Activated CD8-positive, alpha-beta memory T cell treated with anti-CD3 and anti-CD28 coated beads, Interleukin-2, amount 50 U/mL, for 48 hours (primary cell): Measurements from ENCODE around the gene ZNF484.
"Not testable (repeated sequence)": the region's sequence is repeated elsewhere in the genome, so short reads cannot be mapped to it uniquely, and the experiment has no call there.

Experiments
- DNase-seq: peaks from one replicate; pipeline ENCODE4 v3.0.0-alpha.2; 2020

The ZNF484 gene

GRCh38 chr9:92877531-92878430 is at the start of gene ZNF484:
ZNF484 (minus strand) TSS chr9:92878038; CDS start chr9:92875029, 3,009 bp downstream.
- peak; percentile 96 for DNase-seq

- no peak for DNase-seq
Observed at GRCh38 chr9:92920437-92920836, 42.6 kb upstream of the ZNF484 start.

GRCh38 chr9:92917176-92917800 is 39.5 kb upstream of the ZNF484 start:
- DNase-seq = no peak

DNA sequence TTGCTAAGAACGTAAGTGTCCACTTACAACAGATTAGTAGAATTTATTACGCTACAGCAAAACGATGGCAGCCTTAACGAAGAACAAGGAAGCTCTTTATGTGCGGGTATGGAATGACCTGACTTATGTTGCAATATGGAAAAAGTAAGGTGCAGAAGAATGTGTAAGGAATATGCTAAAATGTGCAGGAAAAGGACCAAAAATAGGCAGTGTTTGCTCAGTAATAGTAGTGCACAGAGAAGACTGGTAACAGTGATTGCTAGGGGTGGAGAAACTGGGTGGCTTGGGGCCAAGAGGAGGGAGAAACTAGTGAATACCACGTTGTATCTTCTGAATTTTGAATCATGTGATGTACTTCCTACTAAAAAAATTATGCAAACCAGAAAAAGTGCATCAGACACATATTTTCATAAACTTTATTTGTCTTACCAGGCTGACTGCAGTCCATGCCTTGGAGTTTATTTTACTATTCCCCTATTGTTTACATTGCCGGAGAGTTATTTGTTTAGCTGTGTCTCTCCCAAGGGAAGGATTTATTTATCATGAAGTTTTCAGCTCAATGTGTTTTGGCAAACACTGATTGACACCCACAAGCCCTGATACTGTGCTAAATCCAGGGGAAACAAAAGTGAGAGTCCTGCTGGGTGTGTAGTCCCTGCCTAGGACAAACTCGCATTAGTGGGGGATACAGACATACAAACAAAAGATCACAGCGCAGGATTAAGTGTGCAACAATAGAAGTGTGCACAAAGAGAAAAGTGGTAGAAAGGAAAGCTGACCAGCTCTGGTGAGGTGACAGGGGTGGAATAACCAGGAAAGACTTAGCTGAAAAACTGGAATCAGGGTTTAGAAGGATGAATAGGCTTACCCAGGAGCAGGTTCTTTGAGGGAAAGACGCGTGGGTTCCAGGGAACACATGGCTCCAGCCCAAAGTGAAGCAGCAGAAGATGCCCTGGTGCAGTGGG is 34.0 kb upstream of the ZNF484 start:
- DNase-seq = no peak

- not testable (repeated sequence) for DNase-seq
Observed at GRCh38 chr9:92905137-92905536, 27.3 kb upstream of the ZNF484 start.

DNA sequence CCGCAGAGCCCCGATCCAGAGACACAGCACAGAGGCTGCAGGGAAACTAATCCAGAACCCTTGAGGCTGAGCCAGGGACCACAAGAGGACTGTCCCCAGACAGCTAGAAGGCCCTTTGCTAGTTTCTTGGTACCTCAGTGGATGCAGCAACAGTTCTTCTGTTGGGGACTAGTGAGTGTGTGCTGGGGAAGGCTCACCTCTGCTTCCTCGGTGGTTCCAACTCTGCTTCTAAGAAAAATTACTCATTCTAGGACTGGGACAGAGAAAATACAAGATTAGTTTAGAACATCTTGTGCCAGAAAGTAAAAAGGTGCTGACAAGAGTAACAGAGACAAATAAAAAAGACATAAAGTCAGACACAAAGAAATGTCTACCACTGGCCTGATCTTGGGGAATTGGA is 19.5 kb upstream of the ZNF484 start:
- DNase-seq = no peak

- no peak for DNase-seq
Observed at GRCh38 chr9:92895812-92896436, 18.1 kb upstream of the ZNF484 start.

DNA sequence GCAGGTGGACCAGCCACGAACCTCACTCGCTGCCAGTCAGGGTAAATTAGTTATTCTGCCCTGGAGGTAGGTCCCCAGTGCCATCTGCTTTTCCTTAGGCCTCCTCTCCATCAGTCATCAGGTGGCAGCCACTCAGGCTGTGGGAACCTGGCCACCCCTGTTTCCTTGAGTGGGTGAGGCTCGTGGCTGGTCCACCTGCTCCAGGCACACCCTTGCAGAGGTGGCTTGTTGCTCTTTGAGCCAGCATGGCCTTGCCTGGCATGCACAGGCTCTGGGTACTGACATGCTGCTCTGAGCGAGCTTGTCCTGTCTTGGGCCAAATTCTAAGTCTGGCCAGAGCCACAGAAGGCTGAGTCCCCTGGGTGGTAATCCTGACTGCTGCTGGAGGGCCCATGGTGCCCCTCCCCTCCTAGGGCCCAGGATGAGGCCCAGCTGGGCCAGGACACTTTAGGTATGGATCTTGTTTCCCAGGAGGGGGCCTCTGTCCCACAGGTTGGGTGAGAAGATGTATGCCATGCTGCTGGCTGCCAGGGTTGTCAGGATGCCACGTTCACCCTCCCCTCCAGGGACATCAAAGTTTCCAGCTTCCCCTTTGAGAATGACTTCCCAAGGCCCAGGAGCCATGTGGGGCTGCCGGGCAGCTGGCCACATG is 17.0 kb upstream of the ZNF484 start:
- no peak for DNase-seq

GRCh38 chr9:92893916-92894610 is 16.2 kb upstream of the ZNF484 start:
- DNase-seq = not testable (repeated sequence)

GRCh38 chr9:92892276-92892675 is 14.4 kb upstream of the ZNF484 start:
- not testable (repeated sequence) for DNase-seq

DNA sequence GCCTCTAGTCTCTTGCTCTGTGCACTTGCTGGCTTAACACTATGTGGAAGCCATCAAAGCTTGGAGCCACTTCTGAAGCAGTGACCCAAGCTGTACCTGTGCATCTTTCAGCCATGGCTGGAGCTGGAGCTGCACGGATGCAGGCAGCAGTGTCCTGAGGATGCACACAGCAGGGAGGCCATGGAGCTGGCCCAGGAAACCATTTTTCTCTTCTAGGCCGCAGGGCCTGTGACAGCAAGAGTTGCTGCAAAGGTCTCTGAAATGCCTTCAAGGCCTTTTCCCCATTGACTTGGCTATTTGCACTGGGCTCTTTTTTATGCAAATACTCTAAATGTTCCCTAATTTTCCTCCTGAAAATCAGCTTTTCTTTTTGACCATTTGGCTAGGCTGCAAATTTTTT is 12.9 kb upstream of the ZNF484 start:
- no peak for DNase-seq

DNA sequence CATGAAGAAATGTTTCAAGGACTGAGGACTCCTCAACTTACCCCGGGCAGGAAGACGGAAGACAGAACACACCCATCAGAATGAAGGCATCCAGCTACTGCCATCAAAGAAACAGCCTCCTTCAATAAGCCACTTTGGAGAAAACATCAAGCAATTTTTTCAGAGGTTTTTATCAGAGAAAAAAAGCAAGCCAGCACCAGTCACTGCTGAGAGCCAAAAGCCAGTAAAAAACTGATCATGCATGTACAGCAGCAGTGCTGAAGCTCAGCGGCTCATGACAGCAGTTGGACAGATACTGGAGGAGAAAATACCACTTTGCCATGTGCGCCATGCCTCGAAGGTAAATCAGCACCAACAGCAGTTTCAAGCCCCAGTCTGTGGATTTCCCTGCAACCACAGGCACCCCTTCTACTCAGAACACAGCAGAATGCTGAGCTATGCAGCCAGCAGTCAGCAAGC is 10.1 kb upstream of the ZNF484 start:
- no peak for DNase-seq

- DNase-seq = not testable (repeated sequence)
Observed at GRCh38 chr9:92886846-92887610, 9.2 kb upstream of the ZNF484 start.

DNA sequence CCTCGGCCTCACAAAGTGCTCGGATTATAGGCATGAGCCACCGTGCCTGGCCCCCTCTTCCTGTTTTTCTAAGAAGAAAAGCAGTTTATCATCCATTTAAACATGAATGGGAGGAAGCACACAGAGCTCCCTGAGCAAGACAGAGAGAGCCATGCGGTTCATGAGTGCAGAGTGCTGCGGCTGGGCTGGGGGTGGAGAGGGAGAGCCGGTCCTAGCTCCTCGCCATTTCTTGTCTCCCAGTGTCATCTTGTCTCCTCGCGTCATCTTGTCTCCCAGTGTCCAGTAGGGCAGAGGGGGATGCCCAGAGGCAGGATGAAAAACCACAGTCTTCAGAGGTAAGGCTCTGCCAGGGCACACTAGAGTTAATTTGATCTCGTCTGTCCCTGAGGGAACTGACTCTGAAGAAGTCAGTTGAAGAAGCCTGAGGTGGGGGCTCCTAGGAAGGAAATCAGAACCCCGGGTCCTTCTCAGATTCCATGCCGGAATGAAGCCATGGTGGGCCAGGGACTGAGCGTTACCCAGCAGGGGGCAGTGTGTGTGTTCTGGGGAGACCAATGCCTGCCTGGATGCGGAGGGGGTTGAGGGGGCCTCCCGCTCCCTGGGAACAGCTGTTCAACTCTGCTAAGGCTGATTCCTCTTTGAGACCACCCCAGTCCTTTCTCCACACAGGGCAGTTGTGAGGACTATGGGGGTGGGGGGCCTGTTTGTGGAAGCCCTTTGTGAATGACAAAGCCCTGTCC is 6.0 kb upstream of the ZNF484 start:
- not testable (repeated sequence) for DNase-seq

- DNase-seq = no peak
Observed at GRCh38 chr9:92882276-92882675, 4.4 kb upstream of the ZNF484 start.

- DNase-seq = no peak
Observed at GRCh38 chr9:92875373-92875772, 2.5 kb downstream of the ZNF484 start.

DNA sequence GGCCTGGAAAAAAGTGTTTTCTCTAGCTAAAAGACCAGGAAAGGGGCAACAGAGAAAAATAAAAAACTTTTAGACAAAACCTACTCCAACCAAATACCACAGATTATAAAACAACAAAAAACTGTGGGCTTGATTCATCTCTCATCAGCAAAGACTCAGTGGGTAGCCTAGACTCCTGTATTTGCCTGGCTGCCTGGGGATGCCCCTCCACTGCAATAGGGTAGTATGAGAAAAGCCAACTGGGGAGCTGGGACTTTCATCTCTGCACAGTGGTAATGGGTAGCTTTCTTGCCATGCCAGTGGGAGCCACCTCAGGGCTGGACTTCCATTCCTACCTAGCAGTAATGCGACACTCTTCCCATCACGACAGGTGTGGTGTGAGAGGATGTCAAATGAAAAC is 7.5 kb downstream of the ZNF484 start:
- DNase-seq = no peak

DNA sequence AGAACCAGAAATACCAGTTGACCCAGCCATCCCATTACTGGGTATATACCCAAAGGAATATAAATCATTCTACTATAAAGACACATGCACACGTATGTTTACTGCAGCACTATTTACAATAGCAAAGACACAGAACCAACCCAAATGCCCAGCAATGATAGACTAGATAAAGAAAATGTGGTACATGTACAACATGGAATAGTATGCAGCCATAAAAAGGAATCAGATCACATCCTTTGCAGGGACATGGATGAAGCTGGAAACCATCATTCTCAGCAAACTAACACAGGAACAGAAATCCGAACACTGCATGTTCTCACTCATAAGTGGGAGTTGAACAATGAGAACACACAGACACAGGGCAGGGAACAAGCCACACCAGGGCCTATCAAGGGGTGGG is 11.2 kb downstream of the ZNF484 start:
- not testable (repeated sequence) for DNase-seq

- no peak for DNase-seq
Observed at GRCh38 chr9:92864152-92864551, 13.7 kb downstream of the ZNF484 start.

- no peak for DNase-seq
Observed at GRCh38 chr9:92860867-92861266, 17.0 kb downstream of the ZNF484 start.
